SK-N-SH treated with all-trans-retinoic acid at 6 μM for 48 hours (cell line): ENCODE results near the gene ZNF783.
"Not testable (repeated sequence)": the region's sequence is repeated elsewhere in the genome, so short reads cannot be mapped to it uniquely, and the experiment has no call there.

Source experiments
- ARNTL ChIP-seq: fragments of 450-650 bp; formaldehyde crosslinking; IDR thresholded peaks from 2 replicates; pipeline ENCODE4 v1.5.0; 2020; ENCODE audit warnings: low read depth, mild to moderate bottlenecking, moderate library complexity, borderline replicate concordance
- OSR1 ChIP-seq: fragments of 250-450 bp; sonication (Bioruptor Pico); IDR thresholded peaks from 2 replicates; pipeline ENCODE4 v1.8.0; 2022; ENCODE audit warnings: moderate library complexity, mild to moderate bottlenecking, inconsistent platforms
- PPARA ChIP-seq: fragments of 250-450 bp; sonication (Bioruptor Pico); IDR thresholded peaks from 2 replicates; pipeline ENCODE4 v1.5.0; 2020; ENCODE audit warnings: mild to moderate bottlenecking, borderline replicate concordance
- SNAI2 ChIP-seq: fragments of 250-450 bp; sonication (Bioruptor Pico); IDR thresholded peaks from 2 replicates; pipeline ENCODE4 v1.5.0; 2020; ENCODE audit warnings: mild to moderate bottlenecking, moderate library complexity
- TCF4 ChIP-seq: fragments of 250-450 bp; sonication (Bioruptor Pico); IDR thresholded peaks from 2 replicates; pipeline ENCODE4 v1.8.0; 2021; ENCODE audit warnings: mild to moderate bottlenecking, moderate library complexity, borderline replicate concordance
- TOX ChIP-seq: fragments of 250-450 bp; sonication (Bioruptor Pico); IDR thresholded peaks from 2 replicates; pipeline ENCODE4 v1.8.0; 2021; ENCODE audit warnings: mild to moderate bottlenecking, moderate library complexity, borderline replicate concordance
- ZC3H10 ChIP-seq: fragments of 250-450 bp; sonication (Bioruptor Pico); IDR thresholded peaks from 2 replicates; pipeline ENCODE4 v1.5.1; 2021; ENCODE audit warnings: mild to moderate bottlenecking, moderate library complexity
- ZFP30 ChIP-seq: fragments of 450-650 bp; formaldehyde crosslinking; IDR thresholded peaks from 2 replicates; pipeline ENCODE4 v1.5.0; 2022; ENCODE audit warnings: mild to moderate bottlenecking, moderate library complexity
- ZNF70 ChIP-seq: fragments of 450-650 bp; formaldehyde crosslinking; IDR thresholded peaks from 2 replicates; pipeline ENCODE4 v1.5.0; 2020; ENCODE audit warnings: mild to moderate bottlenecking, moderate library complexity
- TF ChIP-seq, protein P1 (sequence below): fragments of 250-450 bp; sonication (Bioruptor Pico); IDR thresholded peaks from 2 replicates; pipeline ENCODE4 v1.8.0; 2020; ENCODE audit warnings: mild to moderate bottlenecking, moderate library complexity, borderline replicate concordance
- TF ChIP-seq, protein P2 (sequence below): fragments of 250-450 bp; sonication (Bioruptor Pico); IDR thresholded peaks from 2 replicates; pipeline ENCODE4 v1.8.0; 2021; ENCODE audit warnings: low read depth, mild to moderate bottlenecking, moderate library complexity, borderline replicate concordance

DNA sequence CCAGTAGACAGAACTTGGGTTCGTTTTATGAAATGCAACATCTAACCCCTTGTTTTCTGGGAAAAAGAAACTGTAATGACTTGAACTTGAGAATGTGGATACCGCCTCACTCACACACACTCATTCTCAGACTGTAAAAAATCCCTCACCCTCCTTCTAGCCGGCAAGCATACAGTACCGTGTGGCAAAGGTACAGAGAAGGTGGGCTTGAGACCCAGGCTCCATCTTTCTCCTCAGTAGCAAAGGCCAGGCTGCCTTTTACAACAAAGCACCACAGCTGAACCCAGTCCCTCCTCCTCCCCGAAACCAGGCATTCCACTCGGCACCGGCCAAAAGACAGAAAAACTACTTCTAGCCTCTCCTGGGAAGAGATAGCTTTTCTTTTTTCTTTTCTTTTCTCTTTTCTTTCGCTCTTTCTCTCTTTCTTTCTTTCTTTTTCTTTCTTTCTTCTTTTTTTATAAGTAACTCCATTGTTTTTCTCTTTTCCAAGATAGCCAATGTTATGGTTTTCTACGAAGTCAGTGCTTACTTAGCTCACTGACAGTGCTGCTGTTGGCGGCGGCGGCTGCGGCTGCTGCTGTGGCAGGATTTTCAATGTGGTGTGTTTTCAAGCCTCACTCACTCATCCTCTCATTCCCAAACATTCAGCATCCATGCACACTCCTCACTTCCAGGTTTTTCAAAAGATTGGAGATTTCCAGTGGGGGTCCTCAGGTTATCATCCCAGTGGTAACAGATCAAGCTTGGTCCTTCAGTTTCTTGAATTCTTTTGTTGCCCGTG is 59.3 kb downstream of the ZNF783 start:
- not testable (repeated sequence) for TF ChIP-seq ZNF70; ZC3H10 (CRISPR knock-in tag); ARNTL (CRISPR knock-in tag); OSR1 (CRISPR knock-in tag); TOX; TCF4 (CRISPR knock-in tag); PPARA (CRISPR knock-in tag); SNAI2 (CRISPR knock-in tag); ZFP30 (CRISPR knock-in tag)
- TF ChIP-seq, protein P1, sequence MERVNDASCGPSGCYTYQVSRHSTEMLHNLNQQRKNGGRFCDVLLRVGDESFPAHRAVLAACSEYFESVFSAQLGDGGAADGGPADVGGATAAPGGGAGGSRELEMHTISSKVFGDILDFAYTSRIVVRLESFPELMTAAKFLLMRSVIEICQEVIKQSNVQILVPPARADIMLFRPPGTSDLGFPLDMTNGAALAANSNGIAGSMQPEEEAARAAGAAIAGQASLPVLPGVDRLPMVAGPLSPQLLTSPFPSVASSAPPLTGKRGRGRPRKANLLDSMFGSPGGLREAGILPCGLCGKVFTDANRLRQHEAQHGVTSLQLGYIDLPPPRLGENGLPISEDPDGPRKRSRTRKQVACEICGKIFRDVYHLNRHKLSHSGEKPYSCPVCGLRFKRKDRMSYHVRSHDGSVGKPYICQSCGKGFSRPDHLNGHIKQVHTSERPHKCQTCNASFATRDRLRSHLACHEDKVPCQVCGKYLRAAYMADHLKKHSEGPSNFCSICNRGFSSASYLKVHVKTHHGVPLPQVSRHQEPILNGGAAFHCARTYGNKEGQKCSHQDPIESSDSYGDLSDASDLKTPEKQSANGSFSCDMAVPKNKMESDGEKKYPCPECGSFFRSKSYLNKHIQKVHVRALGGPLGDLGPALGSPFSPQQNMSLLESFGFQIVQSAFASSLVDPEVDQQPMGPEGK (CRISPR knock-in tag): not testable (repeated sequence)
- TF ChIP-seq, protein P2, sequence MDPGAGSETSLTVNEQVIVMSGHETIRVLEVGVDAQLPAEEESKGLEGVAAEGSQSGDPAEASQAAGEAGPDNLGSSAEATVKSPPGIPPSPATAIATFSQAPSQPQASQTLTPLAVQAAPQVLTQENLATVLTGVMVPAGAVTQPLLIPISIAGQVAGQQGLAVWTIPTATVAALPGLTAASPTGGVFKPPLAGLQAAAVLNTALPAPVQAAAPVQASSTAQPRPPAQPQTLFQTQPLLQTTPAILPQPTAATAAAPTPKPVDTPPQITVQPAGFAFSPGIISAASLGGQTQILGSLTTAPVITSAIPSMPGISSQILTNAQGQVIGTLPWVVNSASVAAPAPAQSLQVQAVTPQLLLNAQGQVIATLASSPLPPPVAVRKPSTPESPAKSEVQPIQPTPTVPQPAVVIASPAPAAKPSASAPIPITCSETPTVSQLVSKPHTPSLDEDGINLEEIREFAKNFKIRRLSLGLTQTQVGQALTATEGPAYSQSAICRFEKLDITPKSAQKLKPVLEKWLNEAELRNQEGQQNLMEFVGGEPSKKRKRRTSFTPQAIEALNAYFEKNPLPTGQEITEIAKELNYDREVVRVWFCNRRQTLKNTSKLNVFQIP (CRISPR knock-in tag): not testable (repeated sequence)
